ENCODE data around the gene INKA1.
A peak's percentile ranks its signal among the peaks of the same experiment; 100 is the strongest.
"Not testable (repeated sequence)": the region's sequence is repeated elsewhere in the genome, so short reads cannot be mapped to it uniquely, and the experiment has no call there.

INKA1 gene

GRCh38 chr3:49807431-49808114 is 4.5 kb downstream of the INKA1 start:
- no peak for DNase-seq (ENCODE audit: low read depth in 3 of 3)

GRCh38 chr3:49812916-49813496 is 9.9 kb downstream of the INKA1 start:
- DNase-seq (ENCODE audit: low read depth in 3 of 3), result no peak

GRCh38 chr3:49813497-49814174 is 10.6 kb downstream of the INKA1 start, which contains the start of gene UBA7:
Gene UBA7 (minus strand): TSS chr3:49813953. CDS start chr3:49813787, 166 bp downstream.
- DNase-seq (ENCODE audit: low read depth in 3 of 3), result peak in 1 of 3 donors; percentile 28

GRCh38 chr3:49823131-49823530 is 20.1 kb downstream of the INKA1 start:
- DNase-seq (ENCODE audit: low read depth in 3 of 3), result not testable (repeated sequence)

GRCh38 chr3:49826016-49826415 is 23.0 kb downstream of the INKA1 start:
- no peak for DNase-seq (ENCODE audit: low read depth in 3 of 3)

- DNase-seq (ENCODE audit: low read depth in 3 of 3), result no peak
Measured at GRCh38 chr3:49831341-49831740, 28.3 kb downstream of the INKA1 start.

- peak; percentile 61 to 66 (median 63) for DNase-seq (ENCODE audit: low read depth in 3 of 3)
Measured at GRCh38 chr3:49839193-49839809, 36.2 kb downstream of the INKA1 start.

GRCh38 chr3:49840388-49840787 is 37.3 kb downstream of the INKA1 start:
- no peak for DNase-seq (ENCODE audit: low read depth in 3 of 3)

GRCh38 chr3:49841126-49841696 is 38.1 kb downstream of the INKA1 start:
- no peak for DNase-seq (ENCODE audit: low read depth in 3 of 3)

- no peak for DNase-seq (ENCODE audit: low read depth in 3 of 3)
Measured at GRCh38 chr3:49841806-49842205, 38.7 kb downstream of the INKA1 start.

GRCh38 chr3:49842843-49843517 is 39.9 kb downstream of the INKA1 start:
- DNase-seq (ENCODE audit: low read depth in 3 of 3), result no peak

- DNase-seq (ENCODE audit: low read depth in 3 of 3), result no peak
Measured at GRCh38 chr3:49844464-49845183, 41.6 kb downstream of the INKA1 start.

GRCh38 chr3:49845694-49846093 is 42.6 kb downstream of the INKA1 start:
- no peak for DNase-seq (ENCODE audit: low read depth in 3 of 3)
